ENCODE results near the gene ZNF787.

ZNF787 gene

GRCh38 chr19:56114051-56114777 lies 6.9 kb downstream of the ZNF787 start:
- TF ChIP-seq ZFX (IDR thresholded peaks at IDR 0.05) = no peak
- TF ChIP-seq CTCF (conservative IDR thresholded peaks at IDR 0.05) = no peak
- H3K27ac ChIP-seq = no peak overlapping the region

- TF ChIP-seq CTCF (conservative IDR thresholded peaks at IDR 0.05) = no peak
- no peak for TF ChIP-seq ZFX (IDR thresholded peaks at IDR 0.05)
- no peak overlapping the region for H3K27ac ChIP-seq
These were observed 7.9 kb downstream of the ZNF787 start for GRCh38 chr19:56113074-56113632.

- no peak for TF ChIP-seq CTCF (conservative IDR thresholded peaks at IDR 0.05)
- TF ChIP-seq ZFX (IDR thresholded peaks at IDR 0.05) = no peak
- no peak overlapping the region; the same call in 1 of the 2 replicates for H3K27ac ChIP-seq
These were observed 8.8 kb downstream of the ZNF787 start for GRCh38 chr19:56112313-56112709.

- TF ChIP-seq CTCF (conservative IDR thresholded peaks at IDR 0.05) (no peak), ZFX (IDR thresholded peaks at IDR 0.05) (no peak)
- peak overlapping the region; percentile 41 for H3K27ac ChIP-seq
These were observed 9.3 kb downstream of the ZNF787 start for GRCh38 chr19:56111601-56112312.

- peak overlapping the region; percentile 41 for H3K27ac ChIP-seq
- TF ChIP-seq ZFX (IDR thresholded peaks at IDR 0.05) = no peak
- no peak for TF ChIP-seq CTCF (conservative IDR thresholded peaks at IDR 0.05)
These were observed 10.3 kb downstream of the ZNF787 start for GRCh38 chr19:56110515-56111448.

- no peak overlapping the region for H3K27ac ChIP-seq
- no peak for TF ChIP-seq ZFX (IDR thresholded peaks at IDR 0.05)
- no peak for TF ChIP-seq CTCF (conservative IDR thresholded peaks at IDR 0.05)
These were observed 11.9 kb downstream of the ZNF787 start for GRCh38 chr19:56109226-56109625.

All from C4-2B (cell line).